ENCODE results near the gene ZNF808.

GRCh38 chr19:52585604-52586003 lies 58.1 kb downstream of the ZNF808 start:
- TF ChIP-seq RAD21 (IDR thresholded peaks at IDR 0.05; ENCODE audit: low read length) (no peak), CTCF (conservative IDR thresholded peaks at IDR 0.05; ENCODE audit: low read depth, low read length) (no peak), MAZ (IDR thresholded peaks at IDR 0.05; ENCODE audit: borderline replicate concordance, low read depth, low read length) (no peak), MAFK (IDR thresholded peaks at IDR 0.05; ENCODE audit: low read depth, low read length) (no peak), POLR2A (IDR thresholded peaks at IDR 0.05; ENCODE audit: low read depth, low read length) (no peak), NFE2L2 (IDR thresholded peaks at IDR 0.05; ENCODE audit: low read depth, low read length) (no peak), USF2 (IDR thresholded peaks at IDR 0.05; ENCODE audit: low read depth, low read length) (no peak), MXI1 (IDR thresholded peaks at IDR 0.05; ENCODE audit: borderline replicate concordance, low read depth, low read length) (no peak), CEBPB (IDR thresholded peaks at IDR 0.05; ENCODE audit: low read depth, low read length) (no peak), RCOR1 (IDR thresholded peaks at IDR 0.05; ENCODE audit: insufficient replicate concordance, low read length) (no peak)

Data from IMR-90 (cell line).